ENCODE results near the gene PACSIN2.

PACSIN2 gene

GRCh38 chr22:42856865-42857704 is 157.9 kb downstream of the PACSIN2 start, which contains the start of gene ARFGAP3:
TSS of gene ARFGAP3 (minus strand) at chr22:42857273. CDS start at chr22:42857182, 91 bp downstream.
- DNase-seq (ENCODE audit: low spot score), result peak; percentile 94

- DNase-seq (ENCODE audit: low spot score), result peak; percentile 29
Measured at GRCh38 chr22:42856179-42856864, 158.6 kb downstream of the PACSIN2 start.

DNA sequence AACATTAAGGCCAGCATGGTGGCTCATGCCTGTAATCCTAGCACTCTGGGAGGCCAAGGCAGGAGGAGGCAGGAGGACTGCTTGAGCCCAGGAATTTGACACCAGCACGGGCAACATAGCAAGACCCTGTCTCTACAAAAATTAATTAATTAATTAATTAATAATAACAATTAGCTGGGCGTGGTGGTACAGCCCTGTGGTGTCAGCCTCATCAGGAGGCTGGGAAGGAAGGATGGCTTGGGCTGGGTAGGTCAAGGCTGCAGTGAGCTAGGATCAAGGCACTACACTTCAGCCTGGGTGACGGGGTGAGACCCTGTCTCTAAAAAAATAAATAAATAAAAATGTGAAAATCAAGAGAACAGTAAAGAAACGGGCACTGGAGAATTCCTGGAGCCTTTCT is 159.2 kb downstream of the PACSIN2 start:
- no peak for DNase-seq (ENCODE audit: low spot score)

GRCh38 chr22:42855211-42855610 is 159.7 kb downstream of the PACSIN2 start:
- no peak for DNase-seq (ENCODE audit: low spot score)

- DNase-seq (ENCODE audit: low spot score), result no peak
Measured at GRCh38 chr22:42848941-42849550, 165.9 kb downstream of the PACSIN2 start.

DNA sequence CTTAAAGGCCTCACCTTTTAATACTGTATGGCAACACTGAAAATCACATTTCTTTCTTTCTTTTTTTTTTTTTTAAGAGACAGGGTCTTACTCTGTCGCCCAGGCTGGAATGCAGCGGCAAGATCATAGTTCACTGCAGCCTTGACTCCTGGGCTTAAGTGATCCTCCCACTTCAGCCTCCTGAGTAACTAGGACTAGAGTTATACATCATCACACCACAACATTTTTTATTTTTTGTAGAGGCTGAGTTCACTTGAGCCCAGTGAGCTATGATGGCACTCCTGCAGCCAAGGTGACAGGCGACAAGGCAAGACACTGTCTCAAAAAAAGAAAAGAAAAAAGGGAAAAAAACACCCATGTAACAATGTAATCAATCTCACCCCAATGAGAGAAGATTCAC is 167.8 kb downstream of the PACSIN2 start:
- no peak for DNase-seq (ENCODE audit: low spot score)

GRCh38 chr22:42844756-42845155 is 170.2 kb downstream of the PACSIN2 start:
- DNase-seq (ENCODE audit: low spot score), result no peak

GRCh38 chr22:42842658-42843370 is 172.1 kb downstream of the PACSIN2 start:
- no peak for DNase-seq (ENCODE audit: low spot score)

DNA sequence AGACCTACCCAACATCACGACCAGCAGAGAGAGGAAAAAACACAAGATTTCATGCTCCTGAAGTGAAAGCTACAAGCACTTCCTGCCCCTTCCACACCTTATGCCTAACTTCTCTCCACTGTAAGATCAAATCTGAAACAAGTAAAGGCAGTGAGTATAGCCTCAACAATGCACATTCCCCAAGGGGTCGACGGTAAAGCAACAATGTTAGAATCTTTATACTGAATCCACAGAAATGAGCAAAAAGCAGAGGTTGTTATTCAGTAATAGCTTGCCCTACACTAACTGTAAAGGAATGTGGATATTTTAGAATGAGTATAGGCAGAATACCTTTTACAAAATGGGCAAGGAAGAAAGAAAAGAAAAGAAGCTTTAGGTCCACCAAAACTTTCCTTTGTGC is 173.5 kb downstream of the PACSIN2 start:
- no peak for DNase-seq (ENCODE audit: low spot score)

- DNase-seq (ENCODE audit: low spot score), result no peak
Measured at GRCh38 chr22:42837556-42837955, 177.4 kb downstream of the PACSIN2 start.

GRCh38 chr22:42836026-42836425 is 178.9 kb downstream of the PACSIN2 start:
- no peak for DNase-seq (ENCODE audit: low spot score)

GRCh38 chr22:42834177-42834949 is 180.6 kb downstream of the PACSIN2 start:
- no peak for DNase-seq (ENCODE audit: low spot score)

DNA sequence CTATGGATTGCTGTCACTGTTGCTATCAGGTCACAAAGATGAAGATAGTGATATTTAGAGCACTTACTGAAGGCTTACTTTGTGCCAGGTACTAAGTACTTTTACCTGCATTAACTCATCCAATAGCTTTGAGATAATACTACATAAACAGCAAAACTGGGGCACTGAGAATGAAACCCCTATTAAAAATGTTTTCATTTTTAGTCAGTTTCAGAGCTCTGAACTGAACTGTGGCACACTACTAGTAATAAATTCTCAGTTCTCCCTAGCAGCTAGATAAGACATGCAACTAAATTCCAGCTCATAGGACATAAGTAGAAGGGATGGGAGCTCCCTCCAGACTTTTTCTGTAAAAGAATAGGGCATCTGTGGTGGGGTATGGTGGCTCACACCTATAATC is 181.8 kb downstream of the PACSIN2 start:
- no peak for DNase-seq (ENCODE audit: low spot score)

GRCh38 chr22:42831712-42832111 is 183.2 kb downstream of the PACSIN2 start:
- DNase-seq (ENCODE audit: low spot score), result no peak

- no peak for DNase-seq (ENCODE audit: low spot score)
Measured at GRCh38 chr22:42830161-42830560, 184.8 kb downstream of the PACSIN2 start.

- DNase-seq (ENCODE audit: low spot score), result no peak
Measured at GRCh38 chr22:42829302-42829701, 185.6 kb downstream of the PACSIN2 start.

GRCh38 chr22:42825796-42826195 is 189.2 kb downstream of the PACSIN2 start:
- no peak for DNase-seq (ENCODE audit: low spot score)

- DNase-seq (ENCODE audit: low spot score), result no peak
Measured at GRCh38 chr22:42821386-42821785, 193.6 kb downstream of the PACSIN2 start.

GRCh38 chr22:42820045-42820763 is 194.7 kb downstream of the PACSIN2 start:
- no peak for DNase-seq (ENCODE audit: low spot score)

All from activated CD4-positive, alpha-beta T cell treated with anti-CD3 and anti-CD28 coated beads, Interleukin-2, Interleukin-4, amounts not matched to agents 100 ng/mL and 50 ng/mL, durations not matched to agents 16 hours and 8 hours (primary cell).